ENCODE results near the gene SLCO4A1. TPM values are rescaled to one million over a fixed set of nuclear protein-coding genes. Genes with fewer than 3 reads are reported as not detected.

The SLCO4A1 gene
- total and polyA plus RNA-seq, 2 of the 4 experiments (the other 2 are of a cell fraction): 0.72 to 1.1 TPM

GRCh38 chr20:62674370-62674769 lies 32.1 kb downstream of the SLCO4A1 start:
- Histone ChIP-seq H3K18ac (ENCODE audit: low read depth, low read length) (no peak overlapping the region), H3K27ac (ENCODE audit: insufficient read depth, low read length) (no peak overlapping the region), H4K8ac (ENCODE audit: low read depth in 2 of 2, low read length in 2 of 2) (no peak overlapping the region), H2BK20ac (ENCODE audit: low read depth, low read length) (no peak overlapping the region), H2AFZ (replicated peaks; ENCODE audit: low read length, poor library complexity) (no peak overlapping the region), H2AK9ac (replicated peaks; ENCODE audit: low read depth, low read length, poor library complexity) (peak overlapping the region; percentile 3), H3K4me1 (ENCODE audit: control insufficient read depth, insufficient read depth, low read length) (peaks cover 3% of the 10 kb centered on the region; the same call in 1 of the 2 replicates), H3K14ac (replicated peaks; ENCODE audit: low read depth, low read length) (no peak overlapping the region), H3K23ac (ENCODE audit: low read depth, low read length) (no peak overlapping the region), H3K36me3 (ENCODE audit: control insufficient read depth, insufficient read depth, low read length) (no peaks in the 10 kb centered on the region), H3K79me1 (ENCODE audit: low read depth in 1 of 2, low read length in 2 of 2) (no peaks in the 10 kb centered on the region), H3K56ac (ENCODE audit: extremely low read depth, insufficient read depth, low read length) (no peak overlapping the region), H3K4ac (ENCODE audit: low read depth, low read length) (no peak overlapping the region), H3K4me3 (ENCODE audit: insufficient read depth, low read depth, low read length) (no peak overlapping the region), H3K9ac (ENCODE audit: low read depth, low read length) (no peak overlapping the region), H2BK5ac (ENCODE audit: low read depth, low read length, poor library complexity, severe bottlenecking) (no peak overlapping the region), H2BK15ac (ENCODE audit: low read depth, low read length) (no peak overlapping the region), H4K91ac (ENCODE audit: insufficient read depth, low read depth, low read length) (no peak overlapping the region), H3K27me3 (ENCODE audit: control insufficient read depth, insufficient read depth, low read length) (peaks cover 3% of the 10 kb centered on the region; the same call in 1 of the 2 replicates), H4K20me1 (ENCODE audit: insufficient read depth, low read length) (no peaks in the 10 kb centered on the region), H3K9me1 (ENCODE audit: insufficient read depth, low read length) (no peaks in the 10 kb centered on the region), H2AK5ac (ENCODE audit: low read depth, low read length) (no peak overlapping the region), H3K4me2 (ENCODE audit: low read depth, low read length) (no peak overlapping the region), H2BK120ac (ENCODE audit: low read depth, low read length) (no peak overlapping the region), H4K5ac (ENCODE audit: low read depth, low read length) (no peak overlapping the region), H3K9me3 (ENCODE audit: control insufficient read depth, insufficient read depth, low read length) (no peaks in the 10 kb centered on the region)
- dilution Hi-C loops (cut with HindIII; ENCODE audit: low sequenced_read_pairs, unreplicated experiment): no loop called here
- no peak for TF ChIP-seq USF2 (IDR thresholded peaks at IDR 0.05; ENCODE audit: low read depth, low read length)
- TF ChIP-seq BHLHE40 (IDR thresholded peaks at IDR 0.05; ENCODE audit: low read depth, low read length): no peak
- no peak for TF ChIP-seq NFE2L2 (IDR thresholded peaks at IDR 0.05; ENCODE audit: low read depth, low read length)
- no peak for TF ChIP-seq SMC3 (IDR thresholded peaks at IDR 0.05; ENCODE audit: low read depth, low read length)
- TF ChIP-seq RCOR1 (IDR thresholded peaks at IDR 0.05; ENCODE audit: insufficient replicate concordance, low read length): no peak
- TF ChIP-seq MAFK (IDR thresholded peaks at IDR 0.05; ENCODE audit: low read depth, low read length): no peak
- TF ChIP-seq MXI1 (IDR thresholded peaks at IDR 0.05; ENCODE audit: borderline replicate concordance, low read depth, low read length): no peak
- TF ChIP-seq RAD21 (IDR thresholded peaks at IDR 0.05; ENCODE audit: low read length): no peak
- TF ChIP-seq CTCF (conservative IDR thresholded peaks at IDR 0.05; ENCODE audit: low read depth, low read length): no peak
- no peak for TF ChIP-seq MAZ (IDR thresholded peaks at IDR 0.05; ENCODE audit: borderline replicate concordance, low read depth, low read length)
- TF ChIP-seq CHD1 (IDR thresholded peaks at IDR 0.05; ENCODE audit: low read depth, low read length): no peak
- no peak for TF ChIP-seq RFX5 (IDR thresholded peaks at IDR 0.05; ENCODE audit: low read depth, low read length)
- TF ChIP-seq CEBPB (IDR thresholded peaks at IDR 0.05; ENCODE audit: low read depth, low read length): no peak
- no peak for TF ChIP-seq FOS (IDR thresholded peaks at IDR 0.05; ENCODE audit: low read depth, low read length)
- no peak for TF ChIP-seq POLR2A (IDR thresholded peaks at IDR 0.05; ENCODE audit: low read depth, low read length)
- TF ChIP-seq ELK1 (IDR thresholded peaks at IDR 0.05; ENCODE audit: borderline replicate concordance, low read depth, low read length): no peak
- POLR2A ChIA-PET (ENCODE audit: unreplicated experiment): no interaction called here
- no TSS peak for BruUV-seq (replicated peaks)
- WGBS, 2 experiments (ENCODE audit: extremely low coverage in 2 of 2, insufficient read length in 1 of 2): 77% methylated on average over 4 of the region's 11 CpGs; no CpG with 5 or more reads in 1 of the 2 experiments
- DNase-seq (no peak), ATAC-seq (ENCODE audit: low read depth) (no peak)
- in situ Hi-C loops (cut with MboI; ENCODE audit: low sequenced_read_pairs): no loop called here
- CTCF ChIA-PET: interaction anchor here (1.3 kb wide), 1 partner anchor 118 kb away, joined by 4 read pairs; no protein-coding TSS in a partner anchor
- intact Hi-C loops (cut with micrococcal nuclease): no loop called here

All from IMR-90 (cell line).